ENCODE results near the gene AGPAT3. TPM values are rescaled to one million over a fixed set of nuclear protein-coding genes. Genes with fewer than 3 reads are reported as not detected.

Gene AGPAT3
- total and polyA plus RNA-seq, 8 donors: 9.9 to 83.1 (median 36.7) TPM

- Histone ChIP-seq H3K27me3 (no peaks in the 10 kb centered on the region), H3K36me3 (peaks cover 0 to 19% (median 5%) of the 10 kb centered on the region in 4 donors), H3K4me1 (peaks cover 24 to 46% (median 36%) of the 10 kb centered on the region in 4 donors), H3K4me3 (no peak overlapping the region), H3K9me3 (no peaks in the 10 kb centered on the region), H3K27ac (peak overlapping the region in 1 of 5 donors; percentile 73)
- WGBS, 5 donors: 79 to 92% (median 85%) methylated on average over 13 to 14 of the region's 14 CpGs
- DNase-seq: no peak
- intact Hi-C loops (cut with DNase I; ENCODE audit: low total_unique reads): no loop called here
- TF ChIP-seq CTCF (IDR thresholded peaks at IDR 0.05) (no peak), POLR2AphosphoS5 (IDR thresholded peaks at IDR 0.05) (no peak), POLR2A (IDR thresholded peaks at IDR 0.05) (no peak), EP300 (IDR thresholded peaks at IDR 0.05) (no peak)
Observed at GRCh38 chr21:43885721-43886120, 20.7 kb downstream of the AGPAT3 start.

- H3K4me1 ChIP-seq: peaks cover 24 to 43% (median 33%) of the 10 kb centered on the region in 4 donors
- no peak for DNase-seq
Observed at GRCh38 chr21:43886565-43886964, 21.5 kb downstream of the AGPAT3 start.

GRCh38 chr21:43889069-43889468 is 24.0 kb downstream of the AGPAT3 start:
- intact Hi-C loops (cut with DNase I; ENCODE audit: low total_unique reads): no loop called here
- 54 to 67% (median 62%) methylated on average over 3 of the region's 3 CpGs for WGBS, 5 donors
- TF ChIP-seq EP300 (IDR thresholded peaks at IDR 0.05) (no peak), CTCF (IDR thresholded peaks at IDR 0.05) (no peak), POLR2A (IDR thresholded peaks at IDR 0.05) (no peak), POLR2AphosphoS5 (IDR thresholded peaks at IDR 0.05) (no peak)
- Histone ChIP-seq H3K27ac (no peak overlapping the region), H3K36me3 (peaks cover 0 to 17% (median 10%) of the 10 kb centered on the region in 4 donors), H3K4me3 (no peak overlapping the region), H3K4me1 (peaks cover 23 to 39% (median 35%) of the 10 kb centered on the region in 4 donors), H3K27me3 (no peaks in the 10 kb centered on the region), H3K9me3 (no peaks in the 10 kb centered on the region)
- no peak for DNase-seq

More at GRCh38 chr21:43886565-43886964, 21.5 kb downstream of the AGPAT3 start:
- Histone ChIP-seq H3K27me3 (no peaks in the 10 kb centered on the region), H3K27ac (no peak overlapping the region), H3K36me3 (peaks cover 0 to 19% (median 6%) of the 10 kb centered on the region in 4 donors), H3K9me3 (no peaks in the 10 kb centered on the region), H3K4me3 (no peak overlapping the region)
- TF ChIP-seq EP300 (IDR thresholded peaks at IDR 0.05) (no peak), POLR2A (IDR thresholded peaks at IDR 0.05) (no peak), POLR2AphosphoS5 (IDR thresholded peaks at IDR 0.05) (no peak), CTCF (IDR thresholded peaks at IDR 0.05) (no peak)
- WGBS, 5 donors: 97 to 100% (median 97%) methylated on average over 1 of the region's 1 CpG
- intact Hi-C loops (cut with DNase I; ENCODE audit: low total_unique reads): no loop called here

- WGBS, 5 donors: 87 to 95% (median 95%) methylated on average over 9 of the region's 9 CpGs
Observed at GRCh38 chr21:43890042-43890441, 25.0 kb downstream of the AGPAT3 start.

More at GRCh38 chr21:43890042-43890441, 25.0 kb downstream of the AGPAT3 start:
- Histone ChIP-seq H3K36me3 (peaks cover 0 to 17% (median 10%) of the 10 kb centered on the region in 4 donors), H3K27me3 (no peaks in the 10 kb centered on the region), H3K4me1 (peaks cover 21 to 39% (median 30%) of the 10 kb centered on the region in 4 donors), H3K4me3 (no peak overlapping the region), H3K9me3 (no peaks in the 10 kb centered on the region), H3K27ac (no peak overlapping the region)
- intact Hi-C loops (cut with DNase I; ENCODE audit: low total_unique reads): no loop called here
- no peak for DNase-seq
- TF ChIP-seq CTCF (IDR thresholded peaks at IDR 0.05) (no peak), POLR2A (IDR thresholded peaks at IDR 0.05) (no peak), EP300 (IDR thresholded peaks at IDR 0.05) (no peak), POLR2AphosphoS5 (IDR thresholded peaks at IDR 0.05) (no peak)
